Fibroblast of skin of back (primary cell): Measurements from ENCODE around the gene SERPINF2. TPM values are rescaled to one million over a fixed set of nuclear protein-coding genes. Genes with fewer than 3 reads are reported as not detected.
"Not testable (repeated sequence)": the region's sequence is repeated elsewhere in the genome, so short reads cannot be mapped to it uniquely, and the experiment has no call there.

Source experiments
- DNase-seq: peaks from one replicate; pipeline ENCODE4 v3.0.0-alpha.2; 2013
- polyA plus RNA-seq, 2 experiments: library from polyadenylated mRNA; unstranded; fragments of 120-200 nt; gene quantifications; one replicate each; pipeline ENCODE4 v1.2.1, GENCODE V29; 2013; ENCODE audit not compliant: insufficient read length in 2 of 2

The SERPINF2 gene
- polyA plus RNA-seq (2013, experiment 1 of 2; ENCODE audit: insufficient read length) = 0.11 TPM
- polyA plus RNA-seq (2013, experiment 2 of 2; ENCODE audit: insufficient read length) = 0.07 TPM

GRCh38 chr17:1742371-1743087, at the start of gene SERPINF2:
TSS of gene SERPINF2 (plus strand) at chr17:1742871. CDS start at chr17:1744996, 2,125 bp downstream.
- no peak for DNase-seq

GRCh38 chr17:1693339-1693738, 49.3 kb upstream of the SERPINF2 start:
- peak; percentile 27 for DNase-seq

GRCh38 chr17:1695365-1695764, 47.3 kb upstream of the SERPINF2 start:
- no peak for DNase-seq

- no peak for DNase-seq
Measured at GRCh38 chr17:1697681-1698080, 45.0 kb upstream of the SERPINF2 start.

- DNase-seq = not testable (repeated sequence)
Measured at GRCh38 chr17:1699891-1700290, 42.8 kb upstream of the SERPINF2 start.

GRCh38 chr17:1703063-1703462, 39.6 kb upstream of the SERPINF2 start:
- DNase-seq = peak; percentile 26

- DNase-seq = no peak
Measured at GRCh38 chr17:1705004-1705403, 37.7 kb upstream of the SERPINF2 start.

GRCh38 chr17:1707107-1707506, 35.6 kb upstream of the SERPINF2 start:
- no peak for DNase-seq

GRCh38 chr17:1708791-1709346, 33.8 kb upstream of the SERPINF2 start:
- DNase-seq = not testable (repeated sequence)

- DNase-seq = peak; percentile 36
Measured at GRCh38 chr17:1709403-1709951, 33.2 kb upstream of the SERPINF2 start.

- peak; percentile 76 for DNase-seq
Measured at GRCh38 chr17:1709971-1710806, 32.5 kb upstream of the SERPINF2 start, which contains the start of gene TLCD2. TSS of gene TLCD2 (minus strand) at chr17:1710377. CDS start at chr17:1710242, 135 bp downstream.

GRCh38 chr17:1710807-1711553, 31.7 kb upstream of the SERPINF2 start:
- peak; percentile 28 for DNase-seq

GRCh38 chr17:1711804-1712203, 30.9 kb upstream of the SERPINF2 start:
- DNase-seq = peak; percentile 31

GRCh38 chr17:1712271-1712670, 30.4 kb upstream of the SERPINF2 start:
- DNase-seq = no peak

GRCh38 chr17:1713160-1713877, 29.4 kb upstream of the SERPINF2 start:
- DNase-seq = no peak

- no peak for DNase-seq
Measured at GRCh38 chr17:1713878-1714426, 28.7 kb upstream of the SERPINF2 start.

- DNase-seq = peak; percentile 99
Measured at GRCh38 chr17:1714427-1714979, 28.2 kb upstream of the SERPINF2 start.

GRCh38 chr17:1714980-1715802, 27.5 kb upstream of the SERPINF2 start:
- DNase-seq = peak; percentile 94

GRCh38 chr17:1715803-1716075, 26.9 kb upstream of the SERPINF2 start:
- no peak for DNase-seq
